ENCODE data around the gene ILDR1. TPM values are rescaled to one million over a fixed set of nuclear protein-coding genes. Genes with fewer than 3 reads are reported as not detected.

The ILDR1 gene
- total and polyA plus RNA-seq, 5 donors: not detected

DNA sequence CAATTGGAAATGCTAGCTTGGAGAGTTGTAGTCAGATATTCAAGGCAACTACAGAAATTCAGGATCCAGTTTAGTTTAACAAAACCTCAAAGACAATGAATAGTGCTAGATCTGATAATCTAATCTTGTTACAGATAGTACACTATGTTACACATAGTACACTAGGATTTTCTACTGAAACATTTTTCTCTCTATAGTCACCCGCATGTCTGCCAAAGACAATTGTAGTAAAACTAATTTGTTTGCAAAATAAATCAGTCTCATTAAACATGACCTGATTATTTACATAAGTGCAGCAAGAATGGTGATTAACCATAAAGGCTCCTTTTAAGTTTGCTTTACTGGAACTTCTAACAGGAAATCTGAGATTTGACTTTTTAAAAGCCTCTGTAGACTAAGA lies 52.0 kb downstream of the ILDR1 start:
- Histone ChIP-seq H3K4me1 (ENCODE audit: control insufficient read depth, insufficient read depth, low read length) (no peaks in the 10 kb centered on the region), H3K4me3 (ENCODE audit: low read length) (no peak overlapping the region), H3K9me3 (ENCODE audit: control insufficient read depth, low read length) (no peaks in the 10 kb centered on the region), H3K27ac (ENCODE audit: low read length) (no peak overlapping the region), H3K27me3 (ENCODE audit: control insufficient read depth, insufficient read depth) (no peaks in the 10 kb centered on the region)
- DNase-seq (no peak), ATAC-seq (no peak)
- 89% methylated on average over 1 of the region's 1 CpG for WGBS
- intact Hi-C loops (cut with DNase I): no loop called here

- H3K4me3 ChIP-seq (ENCODE audit: low read length): no peak overlapping the region
- intact Hi-C loops (cut with DNase I): no loop called here
- H3K9me3 ChIP-seq (ENCODE audit: control insufficient read depth, low read length): no peaks in the 10 kb centered on the region
- H3K4me1 ChIP-seq (ENCODE audit: control insufficient read depth, insufficient read depth, low read length): no peaks in the 10 kb centered on the region
- H3K27ac ChIP-seq (ENCODE audit: low read length): no peak overlapping the region
- no peaks in the 10 kb centered on the region for H3K27me3 ChIP-seq (ENCODE audit: control insufficient read depth, insufficient read depth)
- DNase-seq: no peak
- no peak for ATAC-seq
- WGBS: 76% methylated on average over 2 of the region's 2 CpGs
Measured at GRCh38 chr3:121969631-121970030, 52.4 kb downstream of the ILDR1 start.

DNA sequence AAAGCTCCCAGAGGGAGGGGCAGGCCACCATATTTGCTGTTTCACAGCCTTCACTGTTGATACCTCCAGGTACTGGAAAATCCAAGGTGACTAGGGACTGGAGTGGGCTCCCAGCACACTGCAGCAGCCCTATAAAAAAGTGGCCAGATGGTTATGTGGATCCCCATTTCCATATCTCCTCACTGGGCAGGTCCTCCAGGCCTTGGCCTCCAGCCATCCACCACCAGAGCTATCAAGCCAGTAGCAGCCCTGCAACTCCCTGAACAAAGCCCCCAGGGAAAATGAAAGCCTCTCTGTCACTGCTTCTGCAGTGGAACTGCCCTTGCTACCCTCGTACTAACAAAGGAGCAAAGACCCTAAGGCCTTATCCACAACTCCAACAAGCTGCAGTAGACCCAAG lies 58.4 kb downstream of the ILDR1 start:
- no peak overlapping the region for H3K4me3 ChIP-seq (ENCODE audit: low read length)
- peak in 1 of 3 donors; percentile 42 for DNase-seq
- intact Hi-C loops (cut with DNase I): no loop called here
- no peaks in the 10 kb centered on the region for H3K9me3 ChIP-seq (ENCODE audit: control insufficient read depth, low read length)
- 46% methylated on average over 1 of the region's 1 CpG for WGBS
- H3K27ac ChIP-seq (ENCODE audit: low read length): no peak overlapping the region
- ATAC-seq: no peak
- H3K27me3 ChIP-seq (ENCODE audit: control insufficient read depth, insufficient read depth): no peaks in the 10 kb centered on the region
- H3K4me1 ChIP-seq (ENCODE audit: control insufficient read depth, insufficient read depth, low read length): no peaks in the 10 kb centered on the region

- Histone ChIP-seq H3K9me3 (ENCODE audit: control insufficient read depth, low read length) (no peaks in the 10 kb centered on the region), H3K27ac (ENCODE audit: low read length) (no peak overlapping the region), H3K27me3 (ENCODE audit: control insufficient read depth, insufficient read depth) (no peaks in the 10 kb centered on the region), H3K4me3 (ENCODE audit: low read length) (no peak overlapping the region), H3K4me1 (ENCODE audit: control insufficient read depth, insufficient read depth, low read length) (no peaks in the 10 kb centered on the region)
- DNase-seq (peak in 1 of 3 donors; percentile 19), ATAC-seq (no peak)
- intact Hi-C loops (cut with DNase I): no loop called here
Measured at GRCh38 chr3:121962443-121962842, 59.6 kb downstream of the ILDR1 start.

- ATAC-seq (no peak), DNase-seq (no peak)
- H3K9me3 ChIP-seq (ENCODE audit: control insufficient read depth, low read length): no peaks in the 10 kb centered on the region
- H3K27me3 ChIP-seq (ENCODE audit: control insufficient read depth, insufficient read depth): no peaks in the 10 kb centered on the region
- H3K27ac ChIP-seq (ENCODE audit: low read length): no peak overlapping the region
- intact Hi-C loops (cut with DNase I): no loop called here
- no peaks in the 10 kb centered on the region for H3K4me1 ChIP-seq (ENCODE audit: control insufficient read depth, insufficient read depth, low read length)
- H3K4me3 ChIP-seq (ENCODE audit: low read length): no peak overlapping the region
Measured at GRCh38 chr3:121961283-121961682, 60.8 kb downstream of the ILDR1 start.

DNA sequence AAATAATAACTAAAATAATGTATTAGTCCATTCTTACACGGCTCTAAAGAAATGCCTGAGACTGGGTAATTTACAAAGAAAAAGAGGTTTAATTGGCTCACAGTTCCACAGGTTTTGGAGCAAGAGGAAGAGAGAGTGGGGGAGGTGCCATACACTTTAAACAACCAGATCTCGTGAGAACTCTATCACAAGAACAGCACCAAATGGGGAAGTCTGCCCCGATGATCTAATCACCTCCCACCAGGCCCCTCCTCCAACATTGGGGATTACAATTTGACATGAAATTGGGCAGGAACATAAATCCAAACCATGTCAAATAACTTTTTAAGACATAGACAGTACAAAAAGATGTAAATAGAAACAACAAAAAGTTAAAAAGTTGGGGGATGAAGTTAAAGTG lies 63.2 kb downstream of the ILDR1 start:
- intact Hi-C loops (cut with DNase I): no loop called here
- no peaks in the 10 kb centered on the region for H3K9me3 ChIP-seq (ENCODE audit: control insufficient read depth, low read length)
- DNase-seq (peak in 1 of 3 donors; percentile 14), ATAC-seq (no peak)
- 44% methylated on average over 3 of the region's 3 CpGs for WGBS
- no peaks in the 10 kb centered on the region for H3K4me1 ChIP-seq (ENCODE audit: control insufficient read depth, insufficient read depth, low read length)
- no peak overlapping the region for H3K4me3 ChIP-seq (ENCODE audit: low read length)
- H3K27ac ChIP-seq (ENCODE audit: low read length): no peak overlapping the region
- no peaks in the 10 kb centered on the region for H3K27me3 ChIP-seq (ENCODE audit: control insufficient read depth, insufficient read depth)

- Histone ChIP-seq H3K4me3 (ENCODE audit: low read length) (no peak overlapping the region), H3K4me1 (ENCODE audit: control insufficient read depth, insufficient read depth, low read length) (no peaks in the 10 kb centered on the region), H3K27me3 (ENCODE audit: control insufficient read depth, insufficient read depth) (no peaks in the 10 kb centered on the region), H3K9me3 (ENCODE audit: control insufficient read depth, low read length) (no peaks in the 10 kb centered on the region), H3K27ac (ENCODE audit: low read length) (no peak overlapping the region)
- intact Hi-C loops (cut with DNase I): no loop called here
- peak in 1 of 2 donors; percentile 64 for ATAC-seq
- 90% methylated on average over 2 of the region's 2 CpGs for WGBS
- no peak for DNase-seq
Measured at GRCh38 chr3:121957674-121958415, 64.2 kb downstream of the ILDR1 start.

DNA sequence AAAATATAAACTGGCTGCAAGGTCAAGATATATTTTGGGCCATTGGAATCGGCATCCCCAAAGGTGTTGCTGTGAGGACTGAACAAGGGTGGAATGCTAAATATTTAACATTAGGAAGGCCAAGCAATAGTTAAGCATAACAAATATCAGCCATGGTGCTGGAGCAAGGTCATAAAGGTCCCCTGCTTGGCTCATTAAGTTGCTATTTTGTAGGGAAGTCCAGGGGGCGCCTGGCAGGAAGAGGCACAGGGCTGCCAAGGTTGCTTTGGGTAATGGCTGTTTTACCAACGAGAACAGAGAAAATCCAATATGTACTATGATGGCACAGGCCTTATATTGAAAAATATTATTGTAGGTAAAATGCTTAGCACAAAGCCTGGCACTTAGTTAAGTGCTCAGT lies 65.7 kb downstream of the ILDR1 start:
- no peak overlapping the region for H3K27ac ChIP-seq (ENCODE audit: low read length)
- whole genome bisulfite sequencing: 68% methylated on average over 3 of the region's 3 CpGs
- intact Hi-C loops (cut with DNase I): no loop called here

GRCh38 chr3:121951291-121951919 lies 70.6 kb downstream of the ILDR1 start:
- no peaks in the 10 kb centered on the region for H3K4me1 ChIP-seq (ENCODE audit: control insufficient read depth, insufficient read depth, low read length)
- DNase-seq (no peak), ATAC-seq (no peak)
- intact Hi-C loops (cut with DNase I): no loop called here
- no peak overlapping the region for H3K4me3 ChIP-seq (ENCODE audit: low read length)
- 92% methylated on average over 1 of the region's 1 CpG for WGBS
- no peaks in the 10 kb centered on the region for H3K9me3 ChIP-seq (ENCODE audit: control insufficient read depth, low read length)
- no peaks in the 10 kb centered on the region for H3K27me3 ChIP-seq (ENCODE audit: control insufficient read depth, insufficient read depth)
- no peak overlapping the region for H3K27ac ChIP-seq (ENCODE audit: low read length)

More for the DNA sequence above, 65.7 kb downstream of the ILDR1 start:
- Histone ChIP-seq H3K4me1 (ENCODE audit: control insufficient read depth, insufficient read depth, low read length) (no peaks in the 10 kb centered on the region), H3K9me3 (ENCODE audit: control insufficient read depth, low read length) (no peaks in the 10 kb centered on the region), H3K27me3 (ENCODE audit: control insufficient read depth, insufficient read depth) (no peaks in the 10 kb centered on the region), H3K4me3 (ENCODE audit: low read length) (no peak overlapping the region)
- DNase-seq (no peak), ATAC-seq (no peak)

GRCh38 chr3:121948641-121949040 lies 73.4 kb downstream of the ILDR1 start:
- DNase-seq: no peak
- Histone ChIP-seq H3K9me3 (ENCODE audit: control insufficient read depth, low read length) (no peaks in the 10 kb centered on the region), H3K27me3 (ENCODE audit: control insufficient read depth, insufficient read depth) (no peaks in the 10 kb centered on the region), H3K4me1 (ENCODE audit: control insufficient read depth, insufficient read depth, low read length) (no peaks in the 10 kb centered on the region), H3K27ac (ENCODE audit: low read length) (no peak overlapping the region), H3K4me3 (ENCODE audit: low read length) (no peak overlapping the region)
- ATAC-seq: no peak
- intact Hi-C loops (cut with DNase I): no loop called here
- 92% methylated on average over 1 of the region's 1 CpG for WGBS

- ATAC-seq: no peak
- H3K4me3 ChIP-seq (ENCODE audit: low read length): no peak overlapping the region
Measured at GRCh38 chr3:121943431-121943830, 78.6 kb downstream of the ILDR1 start.

More at GRCh38 chr3:121943431-121943830, 78.6 kb downstream of the ILDR1 start:
- intact Hi-C loops (cut with DNase I): no loop called here
- Histone ChIP-seq H3K9me3 (ENCODE audit: control insufficient read depth, low read length) (no peaks in the 10 kb centered on the region), H3K4me1 (ENCODE audit: control insufficient read depth, insufficient read depth, low read length) (no peaks in the 10 kb centered on the region), H3K27ac (ENCODE audit: low read length) (no peak overlapping the region), H3K27me3 (ENCODE audit: control insufficient read depth, insufficient read depth) (no peaks in the 10 kb centered on the region)
- DNase-seq: no peak
